MM.1S (cell line): ENCODE results near the gene CPPED1.

Experiments
- DNase-seq: peaks from one replicate; pipeline ENCODE4 v3.0.0-alpha.2; 2015
- H2AFZ ChIP-seq: fragments of 300-600 bp; sonication (generic); 2 replicates; pipeline ENCODE4 v1.6.0; 2016; ENCODE audit warnings: antibody characterized with exemption, low read length
- H3F3A ChIP-seq: fragments of 300-600 bp; sonication (generic); 2 replicates; pipeline ENCODE4 v1.6.1; 2016; ENCODE audit warnings: mild to moderate bottlenecking, antibody characterized with exemption, low read length, moderate library complexity, mixed read lengths; ENCODE audit not compliant: insufficient read depth
- H3K27ac ChIP-seq: fragments of 300-600 bp; sonication (generic); 2 replicates; pipeline ENCODE4 v1.5.1; 2016; ENCODE audit warnings: mild to moderate bottlenecking, low read length
- H3K27me3 ChIP-seq: fragments of 300-600 bp; sonication (generic); replicated peaks from 2 replicates; pipeline ENCODE4 v1.6.0; 2016; ENCODE audit warnings: low read length; ENCODE audit not compliant: insufficient read depth
- H3K36me3 ChIP-seq: fragments of 300-600 bp; sonication (generic); replicated peaks from 2 replicates; pipeline ENCODE4 v1.6.1; 2016; ENCODE audit warnings: mild to moderate bottlenecking, low read length, mixed read lengths; ENCODE audit not compliant: insufficient read depth
- H3K4me1 ChIP-seq: fragments of 300-600 bp; sonication (generic); 2 replicates; pipeline ENCODE4 v1.6.1; 2016; ENCODE audit warnings: low read length, mixed read lengths
- H3K4me2 ChIP-seq: fragments of 300-600 bp; sonication (generic); 2 replicates; pipeline ENCODE4 v1.6.0; 2016; ENCODE audit warnings: low read depth, low read length
- H3K4me3 ChIP-seq: fragments of 300-600 bp; sonication (generic); 2 replicates; pipeline ENCODE4 v1.5.1; 2016; ENCODE audit warnings: low read length, mixed read lengths
- H3K79me2 ChIP-seq: fragments of 300-600 bp; sonication (generic); 2 replicates; pipeline ENCODE4 v1.6.1; 2016; ENCODE audit warnings: mixed run types, low read length, mixed read lengths
- H3K9ac ChIP-seq: fragments of 300-600 bp; sonication (generic); 2 replicates; pipeline ENCODE4 v1.6.1; 2016; ENCODE audit warnings: low read length, mixed read lengths
- H3K9me2 ChIP-seq: fragments of 300-600 bp; sonication (generic); replicated peaks from 2 replicates; pipeline ENCODE4 v1.6.1; 2016; ENCODE audit warnings: mild to moderate bottlenecking, low read length, mixed read lengths; ENCODE audit not compliant: insufficient read depth
- H3K9me3 ChIP-seq: fragments of 300-600 bp; sonication (generic); replicated peaks from 2 replicates; pipeline ENCODE4 v1.6.1; 2016; ENCODE audit warnings: mild to moderate bottlenecking, low read length, mixed read lengths; ENCODE audit not compliant: insufficient read depth
- H4K20me1 ChIP-seq: fragments of 300-600 bp; sonication (generic); 2 replicates; pipeline ENCODE4 v1.6.1; 2016; ENCODE audit warnings: mild to moderate bottlenecking, low read length, moderate library complexity, mixed read lengths; ENCODE audit not compliant: insufficient read depth
- EZH2 ChIP-seq: fragments of 300-600 bp; sonication (generic); optimal IDR thresholded peaks from 2 replicates; pipeline ENCODE3; 2017; ENCODE audit warnings: low read depth, mild to moderate bottlenecking, antibody characterized with exemption, low read length, mixed read lengths
- EZH2phosphoT487 ChIP-seq: fragments of 300-600 bp; sonication (generic); IDR thresholded peaks from 2 replicates; pipeline ENCODE4 v1.6.1; 2018; ENCODE audit warnings: antibody characterized with exemption, low read length
- TF ChIP-seq, protein P1 (sequence below): fragments of 300-600 bp; sonication (generic); IDR thresholded peaks from 2 replicates; pipeline ENCODE4 v1.5.1; 2016; ENCODE audit warnings: antibody characterized with exemption, low read length, mixed read lengths

CPPED1 gene

DNA sequence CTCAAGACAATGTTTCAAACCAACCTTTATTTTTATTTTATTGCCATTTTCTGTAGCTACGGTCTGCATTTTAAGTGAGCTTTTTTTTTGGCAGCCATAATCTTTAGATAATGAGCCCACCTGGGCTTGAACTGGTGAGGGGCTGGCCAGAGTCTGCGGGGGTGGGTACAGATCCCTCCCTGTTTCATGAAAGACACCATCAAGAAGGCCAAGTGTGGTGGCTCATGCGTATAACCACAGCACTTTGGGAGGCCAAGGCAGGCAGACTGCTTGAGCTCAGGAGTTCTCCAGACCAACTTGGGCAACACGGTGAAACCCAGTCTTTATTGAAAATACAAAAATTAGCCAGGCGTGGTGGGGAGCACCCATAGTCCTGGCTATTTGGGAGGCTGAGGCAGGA is 113.7 kb downstream of the CPPED1 start:
- H3F3A ChIP-seq: no peaks in the 10 kb centered on the region
- no peaks in the 10 kb centered on the region for H3K4me1 ChIP-seq
- TF ChIP-seq EZH2: no peak
- H3K27ac ChIP-seq: no peak overlapping the region
- H3K27me3 ChIP-seq: no peaks in the 10 kb centered on the region
- no peaks in the 10 kb centered on the region for H3K9me3 ChIP-seq
- no peak overlapping the region for H3K4me3 ChIP-seq
- H3K9ac ChIP-seq: no peak overlapping the region
- H3K36me3 ChIP-seq: no peaks in the 10 kb centered on the region
- H4K20me1 ChIP-seq: no peaks in the 10 kb centered on the region
- H2AFZ ChIP-seq: no peak overlapping the region
- no peak overlapping the region for H3K4me2 ChIP-seq
- H3K9me2 ChIP-seq: no peaks in the 10 kb centered on the region
- no peak for DNase-seq
- H3K79me2 ChIP-seq: no peaks in the 10 kb centered on the region

GRCh38 chr16:12688951-12689850 is 114.5 kb downstream of the CPPED1 start:
- H3F3A ChIP-seq: no peaks in the 10 kb centered on the region
- no peaks in the 10 kb centered on the region for H3K79me2 ChIP-seq
- no peaks in the 10 kb centered on the region for H3K36me3 ChIP-seq
- no peaks in the 10 kb centered on the region for H3K9me2 ChIP-seq
- no peak overlapping the region for H3K27ac ChIP-seq
- no peak overlapping the region for H2AFZ ChIP-seq
- H3K9ac ChIP-seq: no peak overlapping the region
- TF ChIP-seq, protein P1, sequence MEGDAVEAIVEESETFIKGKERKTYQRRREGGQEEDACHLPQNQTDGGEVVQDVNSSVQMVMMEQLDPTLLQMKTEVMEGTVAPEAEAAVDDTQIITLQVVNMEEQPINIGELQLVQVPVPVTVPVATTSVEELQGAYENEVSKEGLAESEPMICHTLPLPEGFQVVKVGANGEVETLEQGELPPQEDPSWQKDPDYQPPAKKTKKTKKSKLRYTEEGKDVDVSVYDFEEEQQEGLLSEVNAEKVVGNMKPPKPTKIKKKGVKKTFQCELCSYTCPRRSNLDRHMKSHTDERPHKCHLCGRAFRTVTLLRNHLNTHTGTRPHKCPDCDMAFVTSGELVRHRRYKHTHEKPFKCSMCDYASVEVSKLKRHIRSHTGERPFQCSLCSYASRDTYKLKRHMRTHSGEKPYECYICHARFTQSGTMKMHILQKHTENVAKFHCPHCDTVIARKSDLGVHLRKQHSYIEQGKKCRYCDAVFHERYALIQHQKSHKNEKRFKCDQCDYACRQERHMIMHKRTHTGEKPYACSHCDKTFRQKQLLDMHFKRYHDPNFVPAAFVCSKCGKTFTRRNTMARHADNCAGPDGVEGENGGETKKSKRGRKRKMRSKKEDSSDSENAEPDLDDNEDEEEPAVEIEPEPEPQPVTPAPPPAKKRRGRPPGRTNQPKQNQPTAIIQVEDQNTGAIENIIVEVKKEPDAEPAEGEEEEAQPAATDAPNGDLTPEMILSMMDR: no peak
- no peak for TF ChIP-seq EZH2
- no peak for TF ChIP-seq EZH2phosphoT487
- no peak for DNase-seq
- H3K4me2 ChIP-seq: no peak overlapping the region
- H3K27me3 ChIP-seq: no peaks in the 10 kb centered on the region
- no peaks in the 10 kb centered on the region for H3K9me3 ChIP-seq
- H3K4me3 ChIP-seq: no peak overlapping the region
- H4K20me1 ChIP-seq: no peaks in the 10 kb centered on the region
- H3K4me1 ChIP-seq: no peaks in the 10 kb centered on the region

GRCh38 chr16:12685806-12686205 is 117.9 kb downstream of the CPPED1 start:
- Histone ChIP-seq H3K79me2 (no peaks in the 10 kb centered on the region), H3K4me3 (no peak overlapping the region), H3K9me2 (no peaks in the 10 kb centered on the region), H3K27me3 (no peaks in the 10 kb centered on the region), H3F3A (no peaks in the 10 kb centered on the region), H4K20me1 (no peaks in the 10 kb centered on the region), H3K4me1 (no peaks in the 10 kb centered on the region), H3K27ac (no peak overlapping the region), H3K9me3 (no peaks in the 10 kb centered on the region), H3K36me3 (no peaks in the 10 kb centered on the region), H2AFZ (no peak overlapping the region), H3K9ac (no peak overlapping the region), H3K4me2 (no peak overlapping the region)
- DNase-seq: no peak
- no peak for TF ChIP-seq EZH2
- TF ChIP-seq EZH2phosphoT487: no peak
- TF ChIP-seq, protein P1: no peak
